Activated CD4-positive, alpha-beta T cell treated with anti-CD3 and anti-CD28 coated beads for 36 hours (primary cell): ENCODE data around the gene ROR1. TPM values are rescaled to one million over a fixed set of nuclear protein-coding genes. Genes with fewer than 3 reads are reported as not detected.

Experiments used
- ATAC-seq: fragments of 200-7000 bp; cut with Tn5 transposase; one replicate; pipeline ENCODE4 v1.10.0; 2021; ENCODE audit warnings: mild to moderate bottlenecking, moderate library complexity
- CTCF ChIA-PET: fragments of 350-600 bp; sonication (Branson Sonifier 250); formaldehyde crosslinking; loops from one replicate; lab custom pipeline; 2021; ENCODE audit warnings: antibody characterized with exemption; lab: Charles Lee
- POLR2A ChIA-PET: fragments of 350-600 bp; sonication (Branson Sonifier 250); formaldehyde crosslinking; loops from one replicate; lab custom pipeline; 2021; ENCODE audit warnings: antibody characterized with exemption, inconsistent platforms; lab: Charles Lee
- DNase-seq: peaks from one replicate; pipeline ENCODE4 v3.0.0-alpha.2; 2020
- H3K27ac Mint-ChIP-seq: one replicate; pipeline ENCODE4 v1.8.0; 2021; ENCODE audit warnings: mixed read lengths
- H3K27me3 Mint-ChIP-seq: one replicate; pipeline ENCODE4 v1.8.0; 2021; ENCODE audit warnings: mixed read lengths
- H3K36me3 Mint-ChIP-seq: one replicate; pipeline ENCODE4 v1.8.0; 2021; ENCODE audit warnings: low read depth, mixed read lengths
- H3K4me1 Mint-ChIP-seq: one replicate; pipeline ENCODE4 v1.8.0; 2021; ENCODE audit warnings: mixed read lengths
- H3K4me3 Mint-ChIP-seq: one replicate; pipeline ENCODE4 v1.8.0; 2021; ENCODE audit warnings: mild to moderate bottlenecking, moderate library complexity, mixed read lengths
- H3K9me3 Mint-ChIP-seq: one replicate; pipeline ENCODE4 v1.8.0; 2021; ENCODE audit warnings: low read depth, mixed read lengths
- intact Hi-C, 2 experiments: fragments of 100-400 bp; cut with DNase I in 1 of 2; cut with micrococcal nuclease in 1 of 2; formaldehyde crosslinking; loops; one replicate each; pipeline versions ENCODE4 v1.14.2 to v1.15.1; 2022 to 2024; cut with DNase I, micrococcal nuclease
- total RNA-seq, 2 experiments: library from RNA; stranded (reverse); gene quantifications; one replicate each; pipeline ENCODE4 v1.2.3, GENCODE V29; 2021

Gene ROR1
- total RNA-seq, 2 experiments from 2014 or later, result 0.21 TPM; not detected in 1

DNA sequence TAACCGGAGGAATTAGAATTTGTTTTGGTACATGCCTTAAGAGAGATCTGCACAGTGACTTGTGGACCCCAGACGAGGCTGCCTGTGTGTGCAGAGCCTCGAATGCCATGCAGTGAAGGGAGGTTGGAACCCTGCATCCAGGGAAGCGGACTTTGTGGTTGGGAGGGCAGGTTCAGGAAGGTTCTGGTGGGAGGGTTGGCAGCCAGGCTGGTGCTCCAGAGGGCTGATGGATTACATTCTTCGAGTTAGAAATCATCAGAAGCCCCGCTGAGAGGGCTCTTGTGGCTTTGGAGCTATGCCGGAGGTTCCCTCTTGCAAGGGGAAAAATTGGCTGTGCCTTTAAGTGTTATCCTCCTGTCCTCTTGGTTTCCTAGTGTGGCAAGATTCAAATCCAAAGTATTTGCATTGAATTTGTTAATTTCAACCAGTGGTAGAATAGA lies 21.1 kb downstream of the ROR1 start:
- CTCF ChIA-PET, result interaction anchor here (1.0 kb wide), 1 partner anchor 294 kb away, joined by 4 read pairs; no protein-coding TSS in a partner anchor
- intact Hi-C loops, result no loop called here

DNA sequence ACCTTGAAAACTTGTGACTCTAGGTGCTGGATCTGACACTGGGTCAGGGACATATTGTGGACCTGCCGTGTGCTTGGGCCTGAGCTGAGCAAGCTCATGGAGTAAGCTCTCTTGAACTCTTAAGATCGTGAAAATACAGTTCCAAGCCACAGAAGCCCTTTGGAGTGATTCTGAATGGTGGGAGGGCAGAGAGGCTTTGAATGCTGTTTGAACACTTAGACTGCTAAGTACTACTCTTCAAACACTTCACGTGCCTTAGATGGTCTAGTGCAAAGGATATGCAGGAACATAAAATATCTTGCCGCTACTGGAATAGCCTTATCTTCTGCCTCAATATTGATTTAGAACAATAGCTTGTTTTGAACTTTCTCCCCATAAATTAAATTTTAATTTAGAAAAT lies 21.6 kb downstream of the ROR1 start:
- H3K36me3 Mint-ChIP-seq, result no peaks in the 10 kb centered on the region
- no peak overlapping the region for H3K4me3 Mint-ChIP-seq
- ChIA-PET POLR2A (no interaction called here), CTCF (interaction anchor here (0.6 to 1.0 kb wide), 3 partner anchors 22 to 947 kb away, joined by 3 to 5 read pairs (median 4); no protein-coding TSS in a partner anchor)
- intact Hi-C loops, result no loop called here
- H3K27me3 Mint-ChIP-seq, result peaks cover 2% of the 10 kb centered on the region
- H3K4me1 Mint-ChIP-seq, result no peaks in the 10 kb centered on the region
- H3K9me3 Mint-ChIP-seq, result no peaks in the 10 kb centered on the region
- DNase-seq, result no peak
- no peak for ATAC-seq
- no peak overlapping the region for H3K27ac Mint-ChIP-seq

More for the DNA sequence above, 21.1 kb downstream of the ROR1 start:
- H3K4me3 Mint-ChIP-seq, result no peak overlapping the region
- DNase-seq (no peak), ATAC-seq (no peak)
- no peaks in the 10 kb centered on the region for H3K36me3 Mint-ChIP-seq
- H3K27me3 Mint-ChIP-seq, result peaks cover 2% of the 10 kb centered on the region
- H3K4me1 Mint-ChIP-seq, result no peaks in the 10 kb centered on the region
- no peak overlapping the region for H3K27ac Mint-ChIP-seq
- no peaks in the 10 kb centered on the region for H3K9me3 Mint-ChIP-seq
- POLR2A ChIA-PET, result no interaction called here

DNA sequence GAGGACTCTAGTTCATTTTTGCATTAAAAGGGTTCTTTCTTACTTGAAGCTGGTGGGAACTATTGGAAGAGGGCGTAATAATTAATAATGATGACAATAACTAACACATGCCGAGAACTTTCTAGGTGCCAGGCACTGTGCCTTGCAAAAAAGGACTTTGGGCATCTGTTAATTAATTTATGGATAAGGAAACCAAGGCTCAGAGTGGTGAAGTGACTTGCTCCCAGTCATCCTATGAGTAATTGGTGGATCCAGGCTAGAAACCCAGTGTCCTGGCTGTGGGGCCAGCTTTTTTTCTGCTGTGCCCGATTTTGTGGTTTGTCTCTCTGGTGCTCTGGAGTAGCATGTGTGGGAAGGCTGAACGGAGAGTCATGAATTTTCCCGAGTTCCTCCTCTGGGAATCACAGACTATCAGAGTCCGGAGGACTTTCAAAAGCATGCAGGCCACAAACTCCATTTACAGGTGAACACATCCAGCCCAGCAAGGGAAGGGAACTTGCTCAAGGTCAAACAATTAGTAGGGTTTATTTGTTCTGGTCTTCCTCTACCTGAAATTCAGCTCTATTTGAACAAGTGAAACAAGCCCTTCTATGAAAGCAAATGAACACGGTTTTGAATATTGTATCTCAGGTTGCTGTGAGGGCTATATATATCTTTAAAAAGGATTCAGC lies 23.4 kb downstream of the ROR1 start:
- Mint-ChIP-seq H3K4me3 (no peak overlapping the region), H3K4me1 (no peaks in the 10 kb centered on the region), H3K36me3 (no peaks in the 10 kb centered on the region), H3K9me3 (no peaks in the 10 kb centered on the region), H3K27me3 (peaks cover 2% of the 10 kb centered on the region), H3K27ac (no peak overlapping the region)
- no peak for DNase-seq
- CTCF ChIA-PET, result no interaction called here
- POLR2A ChIA-PET, result no interaction called here
- ATAC-seq, result no peak
- intact Hi-C loops, result no loop called here

GRCh38 chr1:63798284-63798683 lies 24.5 kb downstream of the ROR1 start:
- Mint-ChIP-seq H3K4me1 (no peaks in the 10 kb centered on the region), H3K4me3 (no peak overlapping the region), H3K36me3 (no peaks in the 10 kb centered on the region), H3K27ac (no peak overlapping the region), H3K27me3 (peaks cover 4% of the 10 kb centered on the region), H3K9me3 (no peaks in the 10 kb centered on the region)
- intact Hi-C loops, result no loop called here
- POLR2A ChIA-PET, result no interaction called here
- CTCF ChIA-PET, result no interaction called here
- no peak for ATAC-seq
- no peak for DNase-seq

DNA sequence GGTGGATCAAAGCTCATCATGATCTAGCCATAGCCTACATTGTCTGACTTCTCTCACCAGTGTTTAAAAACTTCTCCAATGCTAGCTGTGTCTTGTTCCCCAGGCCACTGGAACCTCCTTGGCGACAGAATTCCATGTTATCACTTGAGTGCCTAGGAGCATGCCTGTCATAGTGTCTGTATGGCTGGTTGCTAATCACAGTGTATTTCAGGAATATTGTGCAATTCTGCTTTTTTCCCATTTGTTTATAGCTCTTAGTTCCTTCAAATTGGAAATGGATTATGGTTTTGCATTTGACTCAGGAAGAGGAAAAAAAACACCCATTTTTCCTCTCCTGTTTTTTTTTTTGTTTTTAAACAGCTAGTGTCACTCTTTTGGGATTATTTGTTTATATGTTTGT lies 25.5 kb downstream of the ROR1 start:
- intact Hi-C loops, result no loop called here
- ATAC-seq (no peak), DNase-seq (no peak)
- Mint-ChIP-seq H3K27ac (no peak overlapping the region), H3K36me3 (no peaks in the 10 kb centered on the region), H3K4me1 (no peaks in the 10 kb centered on the region), H3K27me3 (peaks cover 4% of the 10 kb centered on the region), H3K9me3 (no peaks in the 10 kb centered on the region), H3K4me3 (no peak overlapping the region)
- ChIA-PET POLR2A (no interaction called here), CTCF (no interaction called here)

GRCh38 chr1:63799820-63800219 lies 26.0 kb downstream of the ROR1 start:
- Mint-ChIP-seq H3K36me3 (no peaks in the 10 kb centered on the region), H3K4me1 (no peaks in the 10 kb centered on the region), H3K4me3 (no peak overlapping the region), H3K9me3 (no peaks in the 10 kb centered on the region), H3K27me3 (peaks cover 4% of the 10 kb centered on the region), H3K27ac (no peak overlapping the region)
- intact Hi-C loops, result no loop called here
- no peak for ATAC-seq
- DNase-seq, result no peak
- ChIA-PET POLR2A (no interaction called here), CTCF (no interaction called here)

DNA sequence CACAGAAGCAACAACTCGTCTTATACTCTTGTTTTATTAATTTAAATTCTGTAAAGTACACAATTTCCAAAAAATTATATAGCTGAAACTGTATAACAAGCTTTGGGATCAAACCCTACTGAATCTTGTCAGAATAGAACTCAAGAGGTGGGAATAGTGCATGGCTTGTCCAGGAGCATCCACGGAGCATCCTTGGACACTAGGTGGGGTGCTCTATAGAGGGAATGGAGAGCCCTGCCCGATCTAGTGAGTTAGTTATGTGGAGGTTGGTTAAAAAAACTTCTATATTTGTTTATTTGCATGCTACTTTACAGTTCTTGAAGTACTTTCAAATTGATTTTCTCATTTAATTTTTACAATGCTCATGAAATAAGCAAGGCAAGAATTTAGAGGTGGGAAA lies 28.3 kb downstream of the ROR1 start:
- Mint-ChIP-seq H3K27me3 (peaks cover 4% of the 10 kb centered on the region), H3K4me3 (no peak overlapping the region), H3K9me3 (no peaks in the 10 kb centered on the region), H3K4me1 (no peaks in the 10 kb centered on the region), H3K27ac (no peak overlapping the region), H3K36me3 (no peaks in the 10 kb centered on the region)
- DNase-seq, result no peak
- intact Hi-C loops, result no loop called here
- POLR2A ChIA-PET, result no interaction called here
- no peak for ATAC-seq
- CTCF ChIA-PET, result no interaction called here

DNA sequence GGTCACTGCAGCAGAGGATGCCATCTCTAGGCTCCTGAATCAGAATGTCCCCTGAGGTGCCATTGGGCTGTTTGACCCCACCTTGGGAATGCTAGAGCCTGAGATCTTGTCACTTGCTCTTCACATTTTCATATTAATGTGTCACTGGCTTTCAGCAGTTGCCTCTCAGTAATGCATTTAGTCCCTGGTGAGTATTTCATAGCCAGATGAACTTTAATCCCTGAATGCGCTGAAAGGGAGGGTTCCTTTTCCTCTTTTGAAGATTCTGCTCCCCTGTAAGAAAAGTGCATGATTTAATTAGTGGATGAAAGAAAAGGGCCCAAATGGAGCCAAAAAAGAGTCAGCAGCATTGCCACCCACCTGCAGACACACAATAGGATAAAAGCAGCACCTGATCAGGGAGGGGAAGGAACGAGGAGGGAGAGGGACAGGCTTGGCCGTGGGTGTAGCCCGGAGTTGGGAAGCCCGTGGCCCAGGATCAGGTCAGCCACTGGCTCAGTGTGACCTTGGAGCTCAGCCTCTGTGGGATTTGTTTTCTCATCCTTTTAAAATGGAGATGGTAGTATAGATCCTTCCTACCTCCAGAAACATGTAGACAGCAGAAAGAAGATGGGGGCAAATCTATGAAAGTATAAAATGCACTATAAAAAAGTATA lies 31.1 kb downstream of the ROR1 start:
- intact Hi-C loops, result no loop called here
- no peaks in the 10 kb centered on the region for H3K4me1 Mint-ChIP-seq
- no peak overlapping the region for H3K4me3 Mint-ChIP-seq
- no peaks in the 10 kb centered on the region for H3K9me3 Mint-ChIP-seq
- DNase-seq, result no peak
- no peaks in the 10 kb centered on the region for H3K36me3 Mint-ChIP-seq
- ChIA-PET CTCF (no interaction called here), POLR2A (no interaction called here)
- peaks cover 3% of the 10 kb centered on the region for H3K27me3 Mint-ChIP-seq
- ATAC-seq, result no peak
- no peak overlapping the region for H3K27ac Mint-ChIP-seq

- ATAC-seq (no peak), DNase-seq (no peak)
- intact Hi-C loops, result no loop called here
- CTCF ChIA-PET, result no interaction called here
- H3K36me3 Mint-ChIP-seq, result no peaks in the 10 kb centered on the region
- H3K27ac Mint-ChIP-seq, result no peak overlapping the region
- no peaks in the 10 kb centered on the region for H3K4me1 Mint-ChIP-seq
- POLR2A ChIA-PET, result no interaction called here
- H3K9me3 Mint-ChIP-seq, result no peaks in the 10 kb centered on the region
- H3K27me3 Mint-ChIP-seq, result peaks cover 3% of the 10 kb centered on the region
- no peak overlapping the region for H3K4me3 Mint-ChIP-seq
Observed at GRCh38 chr1:63807046-63807445, 33.2 kb downstream of the ROR1 start.

DNA sequence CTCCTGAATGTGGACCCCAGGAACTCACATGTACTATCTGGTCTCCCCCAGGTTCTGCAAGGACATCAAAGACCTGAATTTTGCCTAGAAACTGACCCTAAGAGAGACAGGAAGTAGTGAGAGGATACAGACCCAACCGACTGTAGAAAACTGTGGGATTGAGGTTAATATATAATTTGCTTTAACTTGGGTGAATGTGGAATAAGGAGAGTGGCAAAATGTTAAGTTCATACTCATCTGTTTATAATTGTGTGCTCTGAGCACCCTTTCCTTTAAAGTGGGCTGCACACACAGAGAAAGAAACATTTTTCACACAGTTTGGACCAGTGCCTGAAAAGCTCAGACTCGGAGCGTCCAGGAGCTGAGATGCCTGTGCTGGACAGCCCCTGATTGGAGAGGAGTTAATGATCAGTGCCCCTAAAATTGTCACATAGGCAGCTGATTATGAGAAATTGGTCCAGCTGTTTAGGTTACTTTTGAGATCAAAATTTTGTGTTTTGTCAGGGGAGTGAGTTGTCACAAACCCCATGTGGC lies 37.2 kb downstream of the ROR1 start:
- POLR2A ChIA-PET, result no interaction called here
- Mint-ChIP-seq H3K9me3 (no peaks in the 10 kb centered on the region), H3K27ac (no peak overlapping the region), H3K27me3 (peaks cover 1% of the 10 kb centered on the region), H3K4me3 (no peak overlapping the region), H3K36me3 (no peaks in the 10 kb centered on the region), H3K4me1 (no peaks in the 10 kb centered on the region)
- no peak for DNase-seq
- ATAC-seq, result no peak
- CTCF ChIA-PET, result no interaction called here
- intact Hi-C loops, result no loop called here

DNA sequence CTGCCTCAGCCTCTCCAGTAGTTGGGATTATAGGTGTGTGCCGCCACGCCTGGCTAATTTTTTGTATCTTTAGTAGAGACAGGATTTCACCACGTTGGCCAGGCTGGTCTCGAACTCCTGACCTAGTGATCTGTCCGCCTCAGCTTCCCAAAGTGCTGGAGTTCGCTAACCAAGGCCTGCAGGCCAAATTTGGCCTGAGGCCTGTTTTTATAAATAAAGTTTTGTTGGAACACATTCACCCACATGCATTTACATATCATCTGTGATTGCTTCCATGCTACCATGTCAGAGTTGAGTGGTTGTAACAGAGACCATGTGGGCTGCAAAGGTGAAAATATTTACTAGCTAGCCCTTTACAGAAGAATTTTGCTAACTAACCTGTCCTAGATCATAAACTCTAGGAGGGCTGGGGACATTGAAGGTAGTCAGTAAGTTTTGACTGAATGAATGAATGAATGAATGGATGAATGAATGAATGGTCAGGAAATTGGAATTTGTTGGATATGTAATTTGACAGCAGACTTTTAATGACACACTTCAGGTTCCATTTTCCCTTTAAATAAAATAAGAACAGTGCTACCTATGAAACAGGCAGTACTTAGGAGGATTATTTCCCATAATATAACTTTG lies 38.4 kb downstream of the ROR1 start:
- CTCF ChIA-PET, result no interaction called here
- ATAC-seq (no peak), DNase-seq (no peak)
- Mint-ChIP-seq H3K27ac (no peak overlapping the region), H3K27me3 (peaks cover 1% of the 10 kb centered on the region), H3K4me3 (no peak overlapping the region), H3K9me3 (peaks cover 3% of the 10 kb centered on the region), H3K36me3 (no peaks in the 10 kb centered on the region), H3K4me1 (no peaks in the 10 kb centered on the region)
- POLR2A ChIA-PET, result no interaction called here
- intact Hi-C loops, result no loop called here

DNA sequence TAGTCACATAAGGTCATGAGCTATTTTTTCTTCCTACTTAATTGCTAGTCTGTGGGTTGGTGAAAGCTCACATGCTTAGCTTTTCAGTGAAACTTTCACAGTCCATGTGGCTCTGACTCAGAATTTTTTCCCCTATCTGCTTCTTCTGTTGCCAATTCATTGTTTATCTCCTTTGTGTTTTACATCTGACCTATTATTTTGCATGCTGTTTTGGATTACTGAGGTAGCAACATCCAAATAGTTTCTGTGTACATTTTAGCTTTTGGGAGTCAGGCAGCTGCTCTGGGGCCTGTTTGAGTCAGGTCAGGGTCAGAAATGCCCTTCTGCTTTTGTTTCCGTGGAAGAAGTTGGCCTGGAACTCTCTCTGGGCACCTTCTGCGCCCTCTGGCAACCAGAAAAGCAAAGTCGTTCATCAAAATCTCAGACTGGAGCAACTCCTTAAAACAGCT lies 40.0 kb downstream of the ROR1 start:
- POLR2A ChIA-PET, result no interaction called here
- H3K27ac Mint-ChIP-seq, result no peak overlapping the region
- intact Hi-C loops, result no loop called here
- H3K9me3 Mint-ChIP-seq, result peaks cover 3% of the 10 kb centered on the region
- H3K4me1 Mint-ChIP-seq, result no peaks in the 10 kb centered on the region
- H3K36me3 Mint-ChIP-seq, result no peaks in the 10 kb centered on the region
- DNase-seq (no peak), ATAC-seq (no peak)
- no peak overlapping the region for H3K4me3 Mint-ChIP-seq
- peaks cover under 1% of the 10 kb centered on the region for H3K27me3 Mint-ChIP-seq
- CTCF ChIA-PET, result no interaction called here
